MCF 10A (cell line): ENCODE measurements around the gene BTC. TPM values are rescaled to one million over a fixed set of nuclear protein-coding genes. Genes with fewer than 3 reads are reported as not detected.
"Not testable (repeated sequence)": the region's sequence is repeated elsewhere in the genome, so short reads cannot be mapped to it uniquely, and the experiment has no call there.

Source experiments
- BruUV-seq: library from RNA; stranded (reverse); fragments of 400-500 nt; replicated peaks from 2 replicates; lab custom pipeline; 2021; lab: Mats Ljungman, UMichigan
- CTCF ChIA-PET: fragments of 300-600 bp; sonication (Branson Sonifier 250); formaldehyde crosslinking; extraction: SDS; loops from one replicate; lab custom pipeline; 2021; ENCODE audit warnings: antibody characterized with exemption, inconsistent platforms; lab: Yijun Ruan, JAX
- POLR2A ChIA-PET: fragments of 300-600, 350-650 bp; sonication (Branson Sonifier 250); formaldehyde crosslinking; extraction: SDS; loops from one replicate; lab custom pipeline; 2020; ENCODE audit warnings: antibody characterized with exemption, inconsistent platforms; lab: Yijun Ruan, JAX
- DNase-seq: peaks from one replicate; pipeline ENCODE4 v3.0.0-alpha.2; 2018; ENCODE audit not compliant: unreplicated experiment
- H3K27ac Mint-ChIP-seq: one replicate; pipeline ENCODE4 v1.8.0; 2022; ENCODE audit warnings: mild to moderate bottlenecking, low read depth, mixed read lengths; ENCODE audit not compliant: unreplicated experiment
- H3K27me3 Mint-ChIP-seq: one replicate; pipeline ENCODE4 v1.8.0; 2022; ENCODE audit warnings: mixed read lengths; ENCODE audit not compliant: insufficient read depth, unreplicated experiment
- H3K36me3 Mint-ChIP-seq: one replicate; pipeline ENCODE4 v1.8.0; 2022; ENCODE audit warnings: mild to moderate bottlenecking, moderate library complexity, mixed read lengths; ENCODE audit not compliant: insufficient read depth, unreplicated experiment
- H3K4me1 Mint-ChIP-seq: one replicate; pipeline ENCODE4 v1.8.0; 2022; ENCODE audit warnings: mixed read lengths; ENCODE audit not compliant: insufficient read depth, unreplicated experiment
- H3K4me3 Mint-ChIP-seq: one replicate; pipeline ENCODE4 v1.8.0; 2022; ENCODE audit warnings: mild to moderate bottlenecking, moderate library complexity, mixed read lengths; ENCODE audit not compliant: unreplicated experiment
- H3K9me3 Mint-ChIP-seq: one replicate; pipeline ENCODE4 v1.8.0; 2022; ENCODE audit warnings: mixed read lengths; ENCODE audit not compliant: unreplicated experiment
- CTCF ChIP-seq: fragments of 200-600 bp; IDR thresholded peaks from one replicate; pipeline ENCODE4 v1.8.0; 2022; ENCODE audit warnings: antibody characterized with exemption, mild to moderate bottlenecking; ENCODE audit not compliant: unreplicated experiment
- intact Hi-C: fragments of 100-400 bp; cut with micrococcal nuclease; formaldehyde crosslinking; loops from 2 replicates; pipeline ENCODE4 v1.14.1; 2022
- total RNA-seq: library from RNA; stranded (reverse); gene quantifications from 2 replicates; pipeline ENCODE4 v1.2.3, GENCODE V29; 2022

BTC gene
- total RNA-seq, 1 experiment from 2014 or later, result 1.7 TPM

- intact Hi-C loops, result no loop called here
- Mint-ChIP-seq H3K4me3 (no peak overlapping the region), H3K27me3 (no peaks in the 10 kb centered on the region), H3K36me3 (no peaks in the 10 kb centered on the region), H3K9me3 (peaks cover 8% of the 10 kb centered on the region), H3K27ac (no peak overlapping the region), H3K4me1 (no peaks in the 10 kb centered on the region)
- POLR2A ChIA-PET, result no interaction called here
- BruUV-seq, result no TSS peak
- CTCF ChIA-PET, result no interaction called here
- DNase-seq, result no peak
- no peak for TF ChIP-seq CTCF
Measured at GRCh38 chr4:74814052-74814451, 19.7 kb upstream of the BTC start.

- H3K27me3 Mint-ChIP-seq, H3K4me1 Mint-ChIP-seq, DNase-seq, BruUV-seq, H3K27ac Mint-ChIP-seq, H3K9me3 Mint-ChIP-seq, intact Hi-C loops, POLR2A ChIA-PET, H3K36me3 Mint-ChIP-seq, H3K4me3 Mint-ChIP-seq: not testable (repeated sequence)
- CTCF ChIA-PET, result interaction anchor here (1.1 kb wide), 1 partner anchor 478 kb away, joined by 3 read pairs; no protein-coding TSS in a partner anchor
Measured at GRCh38 chr4:74812056-74812455, 17.7 kb upstream of the BTC start.

GRCh38 chr4:74805601-74806000, 11.3 kb upstream of the BTC start:
- H3K27me3 Mint-ChIP-seq, result no peaks in the 10 kb centered on the region
- DNase-seq, result peak; percentile 63
- POLR2A ChIA-PET, result no interaction called here
- no peak for TF ChIP-seq CTCF
- H3K4me1 Mint-ChIP-seq, result no peaks in the 10 kb centered on the region
- CTCF ChIA-PET, result no interaction called here
- H3K9me3 Mint-ChIP-seq, result no peaks in the 10 kb centered on the region
- no peak overlapping the region for H3K27ac Mint-ChIP-seq
- no TSS peak for BruUV-seq
- no peaks in the 10 kb centered on the region for H3K36me3 Mint-ChIP-seq
- H3K4me3 Mint-ChIP-seq, result no peak overlapping the region
- intact Hi-C loops, result no loop called here

- H3K36me3 Mint-ChIP-seq, result no peaks in the 10 kb centered on the region
- H3K27me3 Mint-ChIP-seq, result peaks cover 11% of the 10 kb centered on the region
- ChIA-PET CTCF (no interaction called here), POLR2A (interaction anchor here (0.6 kb wide), 1 partner anchor 541 kb away, joined by 3 read pairs; no protein-coding TSS in a partner anchor)
- no peak for DNase-seq
- intact Hi-C loops, result no loop called here
- H3K4me1 Mint-ChIP-seq, result no peaks in the 10 kb centered on the region
- H3K4me3 Mint-ChIP-seq, result no peak overlapping the region
- H3K27ac Mint-ChIP-seq, result no peak overlapping the region
- no TSS peak for BruUV-seq
- TF ChIP-seq CTCF, result no peak
- H3K9me3 Mint-ChIP-seq, result no peaks in the 10 kb centered on the region
Measured at GRCh38 chr4:74800310-74800709, 6.0 kb upstream of the BTC start.

GRCh38 chr4:74796631-74797030, 2.3 kb upstream of the BTC start:
- peaks cover 18% of the 10 kb centered on the region for H3K27me3 Mint-ChIP-seq
- no peak overlapping the region for H3K4me3 Mint-ChIP-seq
- no peaks in the 10 kb centered on the region for H3K36me3 Mint-ChIP-seq
- DNase-seq, result no peak
- H3K4me1 Mint-ChIP-seq, result peaks cover 11% of the 10 kb centered on the region
- CTCF ChIA-PET, result interaction anchor here (4.2 kb wide), 1 partner anchor 13 kb away, joined by 36 read pairs; no protein-coding TSS in a partner anchor
- H3K27ac Mint-ChIP-seq, result no peak overlapping the region
- no peak for TF ChIP-seq CTCF
- intact Hi-C loops, result no loop called here
- no peaks in the 10 kb centered on the region for H3K9me3 Mint-ChIP-seq
- no TSS peak for BruUV-seq
- POLR2A ChIA-PET, result interaction anchor here (0.6 kb wide), 2 partner anchors 33 to 478 kb away, joined by 3 read pairs; no protein-coding TSS in a partner anchor
